Measurements from ENCODE around the gene HTRA3.

Gene HTRA3

GRCh38 chr4:8250227-8250626 lies 19.3 kb upstream of the HTRA3 start:
- Histone ChIP-seq H3K36me3 (ENCODE audit: insufficient read depth, low read length) (no peaks in the 10 kb centered on the region), H3K9me3 (ENCODE audit: control insufficient read depth, insufficient read depth, low read length) (no peaks in the 10 kb centered on the region), H3K9ac (ENCODE audit: low read depth, low read length) (no peak overlapping the region), H3K4me1 (ENCODE audit: insufficient read depth, low read length) (no peaks in the 10 kb centered on the region)

- Histone ChIP-seq H3K9me3 (ENCODE audit: control insufficient read depth, insufficient read depth, low read length) (no peaks in the 10 kb centered on the region), H3K9ac (ENCODE audit: low read depth, low read length) (no peak overlapping the region), H3K4me1 (ENCODE audit: insufficient read depth, low read length) (no peaks in the 10 kb centered on the region), H3K36me3 (ENCODE audit: insufficient read depth, low read length) (no peaks in the 10 kb centered on the region)
Observed at GRCh38 chr4:8250637-8251036, 18.9 kb upstream of the HTRA3 start.

GRCh38 chr4:8251110-8251883 lies 18.3 kb upstream of the HTRA3 start:
- H3K36me3 ChIP-seq (ENCODE audit: insufficient read depth, low read length), result no peaks in the 10 kb centered on the region
- H3K9ac ChIP-seq (ENCODE audit: low read depth, low read length), result no peak overlapping the region
- no peaks in the 10 kb centered on the region for H3K9me3 ChIP-seq (ENCODE audit: control insufficient read depth, insufficient read depth, low read length)
- H3K4me1 ChIP-seq (ENCODE audit: insufficient read depth, low read length), result no peaks in the 10 kb centered on the region

GRCh38 chr4:8252301-8253173 lies 17.0 kb upstream of the HTRA3 start:
- H3K36me3 ChIP-seq (ENCODE audit: insufficient read depth, low read length), result no peaks in the 10 kb centered on the region
- no peak overlapping the region for H3K9ac ChIP-seq (ENCODE audit: low read depth, low read length)
- no peaks in the 10 kb centered on the region for H3K9me3 ChIP-seq (ENCODE audit: control insufficient read depth, insufficient read depth, low read length)
- H3K4me1 ChIP-seq (ENCODE audit: insufficient read depth, low read length), result no peaks in the 10 kb centered on the region

- no peaks in the 10 kb centered on the region for H3K36me3 ChIP-seq (ENCODE audit: insufficient read depth, low read length)
- no peak overlapping the region for H3K9ac ChIP-seq (ENCODE audit: low read depth, low read length)
- no peaks in the 10 kb centered on the region for H3K4me1 ChIP-seq (ENCODE audit: insufficient read depth, low read length)
- no peaks in the 10 kb centered on the region for H3K9me3 ChIP-seq (ENCODE audit: control insufficient read depth, insufficient read depth, low read length)
Observed at GRCh38 chr4:8254076-8254475, 15.5 kb upstream of the HTRA3 start.

GRCh38 chr4:8255698-8256441 lies 13.7 kb upstream of the HTRA3 start:
- Histone ChIP-seq H3K9me3 (ENCODE audit: control insufficient read depth, insufficient read depth, low read length) (no peaks in the 10 kb centered on the region), H3K4me1 (ENCODE audit: insufficient read depth, low read length) (no peaks in the 10 kb centered on the region), H3K9ac (ENCODE audit: low read depth, low read length) (no peak overlapping the region), H3K36me3 (ENCODE audit: insufficient read depth, low read length) (no peaks in the 10 kb centered on the region)

GRCh38 chr4:8257854-8258253 lies 11.7 kb upstream of the HTRA3 start:
- Histone ChIP-seq H3K9me3 (ENCODE audit: control insufficient read depth, insufficient read depth, low read length) (no peaks in the 10 kb centered on the region), H3K9ac (ENCODE audit: low read depth, low read length) (no peak overlapping the region), H3K36me3 (ENCODE audit: insufficient read depth, low read length) (no peaks in the 10 kb centered on the region), H3K4me1 (ENCODE audit: insufficient read depth, low read length) (no peaks in the 10 kb centered on the region; the same call in 1 of the 2 replicates)

- Histone ChIP-seq H3K4me1 (ENCODE audit: insufficient read depth, low read length) (no peaks in the 10 kb centered on the region; the same call in 1 of the 2 replicates), H3K9me3 (ENCODE audit: control insufficient read depth, insufficient read depth, low read length) (no peaks in the 10 kb centered on the region), H3K9ac (ENCODE audit: low read depth, low read length) (no peak overlapping the region), H3K36me3 (ENCODE audit: insufficient read depth, low read length) (no peaks in the 10 kb centered on the region)
Observed at GRCh38 chr4:8258552-8259212, 10.9 kb upstream of the HTRA3 start.

- H3K9me3 ChIP-seq (ENCODE audit: control insufficient read depth, insufficient read depth, low read length), result no peaks in the 10 kb centered on the region
- H3K4me1 ChIP-seq (ENCODE audit: insufficient read depth, low read length), result no peaks in the 10 kb centered on the region; the same call in 1 of the 2 replicates
- no peak overlapping the region for H3K9ac ChIP-seq (ENCODE audit: low read depth, low read length)
- no peaks in the 10 kb centered on the region for H3K36me3 ChIP-seq (ENCODE audit: insufficient read depth, low read length)
Observed at GRCh38 chr4:8259743-8260430, 9.7 kb upstream of the HTRA3 start.

GRCh38 chr4:8260656-8261111 lies 8.9 kb upstream of the HTRA3 start:
- no peak overlapping the region for H3K9ac ChIP-seq (ENCODE audit: low read depth, low read length)
- H3K9me3 ChIP-seq (ENCODE audit: control insufficient read depth, insufficient read depth, low read length), result no peaks in the 10 kb centered on the region
- no peaks in the 10 kb centered on the region for H3K36me3 ChIP-seq (ENCODE audit: insufficient read depth, low read length)
- H3K4me1 ChIP-seq (ENCODE audit: insufficient read depth, low read length), result no peaks in the 10 kb centered on the region; the same call in 1 of the 2 replicates

- Histone ChIP-seq H3K4me1 (ENCODE audit: insufficient read depth, low read length) (peaks cover 3% of the 10 kb centered on the region; the same call in 1 of the 2 replicates), H3K9ac (ENCODE audit: low read depth, low read length) (no peak overlapping the region), H3K36me3 (ENCODE audit: insufficient read depth, low read length) (no peaks in the 10 kb centered on the region), H3K9me3 (ENCODE audit: control insufficient read depth, insufficient read depth, low read length) (no peaks in the 10 kb centered on the region)
Observed at GRCh38 chr4:8261851-8262535, 7.6 kb upstream of the HTRA3 start.

GRCh38 chr4:8262637-8263322 lies 6.8 kb upstream of the HTRA3 start:
- no peak overlapping the region for H3K9ac ChIP-seq (ENCODE audit: low read depth, low read length)
- H3K9me3 ChIP-seq (ENCODE audit: control insufficient read depth, insufficient read depth, low read length), result no peaks in the 10 kb centered on the region
- H3K4me1 ChIP-seq (ENCODE audit: insufficient read depth, low read length), result peaks cover 4% of the 10 kb centered on the region; the same call in 1 of the 2 replicates
- H3K36me3 ChIP-seq (ENCODE audit: insufficient read depth, low read length), result no peaks in the 10 kb centered on the region

All from ES-I3 (cell line).